Lung (tissue), 12 donors: ENCODE data around the gene PLAAT1. TPM values are rescaled to one million over a fixed set of nuclear protein-coding genes. Genes with fewer than 3 reads are reported as not detected.

Experiments used
- ATAC-seq: fragments of 200-7000 bp; cut with Tn5 transposase; one replicate; pipeline ENCODE4 v1.9.1; 2020; ENCODE audit warnings: moderate number of reproducible peaks; ENCODE audit not compliant: insufficient read depth, low FRiP score
- DNase-seq, 3 donors: peaks; one replicate each; pipeline ENCODE4 v3.0.0-alpha.2; 2013 to 2017
- H3K27ac ChIP-seq, 2 donors: one replicate each; pipeline ENCODE4 v1.5.1; 2013; ENCODE audit warnings: mild to moderate bottlenecking in 2 of 2, moderate library complexity in 2 of 2, control low read depth in 1 of 2, inconsistent platforms in 1 of 2, low read depth in 1 of 2, low read length in 1 of 2
- H3K27me3 ChIP-seq, 3 donors: one replicate each; pipeline ENCODE4 v1.5.1; 2013; ENCODE audit warnings: low read length in 2 of 3; ENCODE audit not compliant: control insufficient read depth in 3 of 3, insufficient read depth in 3 of 3
- H3K36me3 ChIP-seq, 4 donors: one replicate each; pipeline ENCODE4 v1.5.1; 2013; ENCODE audit warnings: low read length in 4 of 4, mild to moderate bottlenecking in 1 of 4, moderate library complexity in 1 of 4; ENCODE audit not compliant: control insufficient read depth in 4 of 4, insufficient read depth in 4 of 4
- H3K4me1 ChIP-seq, 5 donors: one replicate each; pipeline ENCODE4 v1.5.1; 2013; ENCODE audit warnings: low read length in 5 of 5, mild to moderate bottlenecking in 2 of 5, moderate library complexity in 1 of 5; ENCODE audit not compliant: control insufficient read depth in 5 of 5, insufficient read depth in 5 of 5
- H3K4me3 ChIP-seq: one replicate; pipeline ENCODE4 v1.5.1; 2013; ENCODE audit warnings: mild to moderate bottlenecking, control low read depth, moderate library complexity
- H3K9ac ChIP-seq, 2 donors: one replicate each; pipeline ENCODE4 v1.5.1; 2013; ENCODE audit warnings: low read length in 2 of 2, control low read depth in 1 of 2; ENCODE audit not compliant: insufficient read depth in 1 of 2
- H3K9me3 ChIP-seq, 4 donors: one replicate each; pipeline ENCODE4 v1.5.1; 2013; ENCODE audit warnings: low read length in 3 of 4, mild to moderate bottlenecking in 1 of 4, moderate library complexity in 1 of 4; ENCODE audit not compliant: control insufficient read depth in 4 of 4, insufficient read depth in 3 of 4
- CTCF ChIP-seq: IDR thresholded peaks from 2 replicates; pipeline ENCODE4 v1.5.1; 2012; ENCODE audit warnings: mild to moderate bottlenecking; ENCODE audit errors: control extremely low read depth, extremely low read depth
- WGBS, 2 donors: extraction: QIAGEN DNeasy Blood & Tissue Kit; methylation state at CpG; one replicate each; pipeline ENCODE4 v1.1.7; 2013; 5-methylcytosine and 5-hydroxymethylcytosine counted together
- polyA plus RNA-seq, 2 donors: library from polyadenylated mRNA; stranded (reverse); fragments of 200-250 nt; gene quantifications; one replicate each; pipeline ENCODE4 v1.2.1, GENCODE V29; 2013
- total RNA-seq, 2 donors: library from RNA; depleted of rRNA in 1 of 2; stranded (reverse); fragments of >200 nt in 1 of 2; gene quantifications; one replicate each; pipeline ENCODE4 v1.2.1, GENCODE V29; 2014 to 2021
- donor health status: control.
- donor health status: control.
- donor health status: Bipolar disorder and iron deficiency.
- donor health status: healthy.
- donor health status: DM: yes; HTN: yes; CAD: no.

PLAAT1 gene
- total and polyA plus RNA-seq, 4 donors, result 0.13 to 0.86 (median 0.24) TPM

DNA sequence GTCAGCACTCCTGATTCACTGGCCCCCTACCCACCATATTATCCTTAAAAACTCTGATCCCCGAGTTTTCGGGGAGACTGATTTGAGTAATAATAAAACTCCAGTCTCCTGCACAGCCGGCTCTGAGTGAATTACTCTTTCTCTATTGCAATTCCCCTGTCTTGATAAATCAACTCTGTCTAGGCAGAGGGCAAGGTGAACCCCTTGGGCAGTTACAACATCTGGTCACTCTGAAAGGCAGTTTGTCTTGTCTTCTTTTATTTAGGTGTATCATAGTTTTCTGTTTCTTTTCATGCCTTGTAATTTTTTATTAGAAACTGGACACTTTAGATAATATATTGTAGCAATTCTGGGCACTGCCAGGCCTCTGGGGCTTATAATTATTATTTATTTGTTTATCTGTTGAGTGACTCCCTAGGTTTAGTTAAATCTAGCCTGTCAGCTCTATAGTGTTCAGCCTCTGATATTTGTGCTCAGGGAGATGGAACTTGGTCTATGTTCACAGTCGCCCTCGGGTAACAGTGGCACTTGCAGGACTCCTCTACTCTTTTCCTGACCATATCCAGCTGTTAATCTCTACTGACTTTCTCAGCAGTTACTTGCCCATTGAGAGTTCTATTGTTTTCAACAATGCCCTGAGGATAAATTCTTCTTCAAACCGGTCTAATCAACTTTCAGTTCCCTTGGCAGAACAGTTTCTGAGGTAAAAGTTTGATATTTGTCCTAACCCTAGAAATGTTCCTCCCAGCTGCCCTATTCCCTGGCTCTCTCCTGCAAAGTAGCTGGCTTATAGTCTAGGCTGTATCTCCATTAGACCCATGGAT, 15.5 kb upstream of the PLAAT1 start:
- H3K4me3 ChIP-seq, result no peak overlapping the region
- no peak overlapping the region for H3K9ac ChIP-seq
- H3K27me3 ChIP-seq, result no peaks in the 10 kb centered on the region
- no peak for TF ChIP-seq CTCF
- H3K36me3 ChIP-seq, result no peaks in the 10 kb centered on the region
- no peak overlapping the region for H3K27ac ChIP-seq
- ATAC-seq (no peak), DNase-seq (no peak)
- no peaks in the 10 kb centered on the region for H3K9me3 ChIP-seq
- 87 to 89% methylated on average over 6 of the region's 6 CpGs for WGBS, 2 donors
- no peaks in the 10 kb centered on the region for H3K4me1 ChIP-seq

DNA sequence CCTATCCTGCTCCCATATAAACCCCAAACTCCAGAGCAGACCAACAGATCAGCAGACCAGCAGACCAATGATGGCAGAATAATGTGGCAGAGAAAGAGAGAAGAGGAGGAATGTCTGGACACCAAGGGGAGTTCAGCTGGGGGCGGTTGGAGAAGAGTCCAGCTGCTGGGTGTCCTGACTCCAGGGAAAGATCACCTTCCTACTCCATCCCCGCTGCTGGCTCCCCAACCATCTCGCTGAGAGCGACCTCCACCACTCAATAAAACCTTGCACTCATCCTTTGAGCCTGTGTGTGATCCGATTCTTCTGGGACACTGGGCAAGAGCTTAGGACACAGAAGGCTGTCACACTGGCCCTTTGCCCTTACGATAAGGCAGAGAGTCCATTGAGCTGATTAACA, 12.8 kb upstream of the PLAAT1 start:
- no peak overlapping the region for H3K4me3 ChIP-seq
- H3K27ac ChIP-seq, result no peak overlapping the region
- no peaks in the 10 kb centered on the region for H3K27me3 ChIP-seq
- no peak for TF ChIP-seq CTCF
- no peaks in the 10 kb centered on the region for H3K36me3 ChIP-seq
- no peaks in the 10 kb centered on the region for H3K4me1 ChIP-seq
- WGBS, 2 donors, result 91 to 95% methylated on average over 6 of the region's 6 CpGs
- H3K9ac ChIP-seq, result no peak overlapping the region
- no peaks in the 10 kb centered on the region for H3K9me3 ChIP-seq
- no peak for DNase-seq
- ATAC-seq, result no peak

DNA sequence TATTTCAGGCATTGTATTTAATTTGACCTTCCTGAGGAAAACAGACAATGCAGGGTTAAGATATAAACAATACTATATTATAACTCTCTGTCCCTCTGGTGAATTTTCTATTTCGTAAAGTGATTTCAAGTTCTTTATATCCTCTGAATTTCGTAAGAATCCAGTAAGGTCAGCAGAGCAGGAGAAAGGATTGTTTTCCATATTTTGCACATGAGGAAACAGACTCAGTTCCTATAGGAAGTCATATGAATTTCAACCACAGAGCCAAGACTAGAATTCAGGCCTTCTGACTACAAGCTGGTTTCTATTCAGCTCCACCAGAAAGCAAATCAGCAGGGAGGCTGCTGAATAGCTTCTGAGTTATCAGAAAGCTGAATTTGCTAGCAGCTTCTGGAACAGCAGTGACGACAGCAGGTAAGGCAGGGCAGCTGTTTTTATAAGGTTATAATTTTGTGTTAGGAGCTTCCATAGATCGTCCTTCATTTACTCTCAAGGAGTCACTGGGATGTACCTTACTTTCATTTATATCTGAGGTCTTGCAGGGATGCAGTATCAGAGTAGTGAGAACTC, 11.1 kb upstream of the PLAAT1 start:
- H3K4me1 ChIP-seq, result no peaks in the 10 kb centered on the region
- 80 to 82% methylated on average over 4 of the region's 4 CpGs for WGBS, 2 donors
- no peaks in the 10 kb centered on the region for H3K9me3 ChIP-seq
- H3K27me3 ChIP-seq, result no peaks in the 10 kb centered on the region
- H3K4me3 ChIP-seq, result no peak overlapping the region
- H3K36me3 ChIP-seq, result no peaks in the 10 kb centered on the region
- H3K9ac ChIP-seq, result no peak overlapping the region
- TF ChIP-seq CTCF, result no peak
- no peak for ATAC-seq
- DNase-seq, result no peak
- H3K27ac ChIP-seq, result no peak overlapping the region
